DND-41 (cell line): ENCODE measurements around the gene EFCAB10.

Experiments used
- ATAC-seq: fragments of 200-7000 bp; cut with Tn5 transposase; 3 replicates; pipeline ENCODE4 v1.9.1; 2021; ENCODE audit warnings: low read depth; ENCODE audit not compliant: insufficient read depth
- DNase-seq: peaks from one replicate; pipeline ENCODE4 v3.0.0-alpha.2; 2020
- H2AFZ ChIP-seq: 2 replicates; pipeline ENCODE4 v1.6.0; 2012; ENCODE audit warnings: low read depth, low read length
- H3K27ac ChIP-seq: 2 replicates; pipeline ENCODE4 v1.5.1; 2012; ENCODE audit warnings: low read length, inconsistent platforms
- H3K27me3 ChIP-seq: fragments of 200-600 bp; sonication (generic); 2 replicates; pipeline ENCODE4 v1.6.0; 2012; ENCODE audit warnings: low read length, mild to moderate bottlenecking, inconsistent platforms; ENCODE audit not compliant: insufficient read depth, poor library complexity
- H3K36me3 ChIP-seq: 2 replicates; pipeline ENCODE4 v1.5.1; 2012; ENCODE audit warnings: low read length, inconsistent platforms; ENCODE audit not compliant: insufficient read depth
- H3K4me1 ChIP-seq: 2 replicates; pipeline ENCODE4 v1.5.1; 2012; ENCODE audit warnings: mild to moderate bottlenecking, low read length; ENCODE audit not compliant: insufficient read depth
- H3K4me2 ChIP-seq: 2 replicates; pipeline ENCODE4 v1.6.0; 2012; ENCODE audit warnings: mild to moderate bottlenecking, moderate library complexity, low read length, inconsistent platforms; ENCODE audit not compliant: insufficient read depth
- H3K4me3 ChIP-seq, 2 experiments: fragments of 200-600 bp in 1 of 2; shearing (Covaris generic) in 1 of 2; 2 replicates each; pipeline ENCODE4 v1.5.1; 2012 to 2016; ENCODE audit warnings: inconsistent platforms in 2 of 2, low read length in 2 of 2, mild to moderate bottlenecking in 2 of 2, low read depth in 1 of 2, moderate library complexity in 1 of 2
- H3K79me2 ChIP-seq: 2 replicates; pipeline ENCODE4 v1.6.0; 2012; ENCODE audit warnings: low read length, inconsistent platforms; ENCODE audit not compliant: insufficient read depth
- H3K9ac ChIP-seq: 2 replicates; pipeline ENCODE4 v1.6.0; 2012; ENCODE audit warnings: low read depth, mild to moderate bottlenecking, inconsistent platforms, low read length, moderate library complexity
- H3K9me3 ChIP-seq: 2 replicates; pipeline ENCODE4 v1.5.1; 2012; ENCODE audit warnings: low read length, moderate library complexity, mild to moderate bottlenecking, inconsistent platforms; ENCODE audit not compliant: insufficient read depth, severe bottlenecking
- H4K20me1 ChIP-seq: 2 replicates; pipeline ENCODE4 v1.6.0; 2012; ENCODE audit warnings: low read length; ENCODE audit not compliant: insufficient read depth
- CTCF ChIP-seq: IDR thresholded peaks from 2 replicates; pipeline ENCODE4 v1.5.1; 2012; ENCODE audit warnings: borderline replicate concordance, low read length, moderate library complexity, mild to moderate bottlenecking; ENCODE audit not compliant: poor library complexity, severe bottlenecking; ENCODE audit errors: extremely low read depth
- EZH2 ChIP-seq: IDR thresholded peaks from 3 replicates; pipeline ENCODE4 v1.6.1; 2012; ENCODE audit warnings: borderline replicate concordance, low read depth, mild to moderate bottlenecking, moderate library complexity, low read length, inconsistent platforms; ENCODE audit not compliant: severe bottlenecking

EFCAB10 gene

GRCh38 chr7:105613611-105614330 lies 32.5 kb upstream of the EFCAB10 start:
- TF ChIP-seq EZH2 (no peak), CTCF (no peak)
- H3K4me2 ChIP-seq = no peak overlapping the region
- no peak overlapping the region for H3K9ac ChIP-seq
- peaks cover 64% of the 10 kb centered on the region for H3K36me3 ChIP-seq
- no peaks in the 10 kb centered on the region for H4K20me1 ChIP-seq
- H3K27me3 ChIP-seq = no peaks in the 10 kb centered on the region
- H3K79me2 ChIP-seq = no peaks in the 10 kb centered on the region
- no peak overlapping the region for H3K27ac ChIP-seq
- ATAC-seq = no peak
- DNase-seq = no peak
- no peak overlapping the region for H3K4me3 ChIP-seq
- no peaks in the 10 kb centered on the region for H3K9me3 ChIP-seq
- H2AFZ ChIP-seq = no peak overlapping the region
- no peaks in the 10 kb centered on the region for H3K4me1 ChIP-seq

GRCh38 chr7:105612806-105613205 lies 31.5 kb upstream of the EFCAB10 start:
- H3K36me3 ChIP-seq = peaks cover 55% of the 10 kb centered on the region
- H2AFZ ChIP-seq = no peak overlapping the region
- DNase-seq (no peak), ATAC-seq (no peak)
- H3K9ac ChIP-seq = no peak overlapping the region
- H3K79me2 ChIP-seq = no peaks in the 10 kb centered on the region
- TF ChIP-seq CTCF (no peak), EZH2 (no peak)
- H3K4me2 ChIP-seq = no peak overlapping the region
- no peak overlapping the region for H3K4me3 ChIP-seq
- H3K27ac ChIP-seq = no peak overlapping the region
- H3K27me3 ChIP-seq = no peaks in the 10 kb centered on the region
- H4K20me1 ChIP-seq = no peaks in the 10 kb centered on the region
- H3K4me1 ChIP-seq = no peaks in the 10 kb centered on the region
- no peaks in the 10 kb centered on the region for H3K9me3 ChIP-seq

GRCh38 chr7:105611856-105612775 lies 30.8 kb upstream of the EFCAB10 start:
- Histone ChIP-seq H3K4me3 (no peak overlapping the region), H3K27me3 (no peaks in the 10 kb centered on the region), H3K36me3 (peaks cover 48% of the 10 kb centered on the region), H2AFZ (no peak overlapping the region), H3K9ac (no peak overlapping the region), H3K4me1 (no peaks in the 10 kb centered on the region), H3K4me2 (no peak overlapping the region), H4K20me1 (no peaks in the 10 kb centered on the region), H3K27ac (no peak overlapping the region), H3K79me2 (no peaks in the 10 kb centered on the region), H3K9me3 (no peaks in the 10 kb centered on the region)
- ATAC-seq = no peak
- no peak for DNase-seq
- TF ChIP-seq CTCF (no peak), EZH2 (no peak)
